Mesenchymal stem cell (in vitro differentiated cells and primary cell): Measurements from ENCODE around the gene RASA2.

Source experiments
- DNase-seq: peaks from one replicate; pipeline ENCODE4 v3.0.0-alpha.2; 2013
- H2AFZ ChIP-seq: one replicate; pipeline ENCODE4 v1.6.1; 2013; ENCODE audit warnings: low read depth, mild to moderate bottlenecking, control low read depth, inconsistent platforms, low read length, moderate library complexity
- H2AK5ac ChIP-seq: 2 replicates; pipeline ENCODE4 v1.6.1; 2013; ENCODE audit warnings: low read length, moderate library complexity, mild to moderate bottlenecking, inconsistent platforms; ENCODE audit not compliant: severe bottlenecking
- H2BK120ac ChIP-seq: one replicate; pipeline ENCODE4 v1.6.1; 2013; ENCODE audit warnings: low read depth, mild to moderate bottlenecking, inconsistent platforms, low read length, moderate library complexity
- H2BK12ac ChIP-seq, 2 experiments: one replicate each; pipeline ENCODE4 v1.6.1; 2013; ENCODE audit warnings: inconsistent platforms in 2 of 2, low read length in 2 of 2, mild to moderate bottlenecking in 2 of 2, moderate library complexity in 2 of 2, control low read depth in 1 of 2
- H2BK15ac ChIP-seq: one replicate; pipeline ENCODE4 v1.6.1; 2013; ENCODE audit warnings: mild to moderate bottlenecking, low read depth, inconsistent platforms; ENCODE audit not compliant: poor library complexity, severe bottlenecking
- H2BK5ac ChIP-seq: 2 replicates; pipeline ENCODE4 v1.6.1; 2013; ENCODE audit warnings: low read depth, mild to moderate bottlenecking, low read length, control low read depth, inconsistent platforms; ENCODE audit not compliant: poor library complexity, severe bottlenecking
- H3K14ac ChIP-seq, 2 experiments: one replicate each; pipeline ENCODE4 v1.6.1; 2013; ENCODE audit warnings: inconsistent platforms in 2 of 2, low read length in 2 of 2, control low read depth in 1 of 2, mild to moderate bottlenecking in 1 of 2, moderate library complexity in 1 of 2
- H3K18ac ChIP-seq, 2 experiments: one replicate each; pipeline ENCODE4 v1.6.1; 2013; ENCODE audit warnings: inconsistent platforms in 2 of 2, low read length in 2 of 2, control low read depth in 1 of 2, low read depth in 1 of 2, mild to moderate bottlenecking in 1 of 2
- H3K23ac ChIP-seq, 2 experiments: one replicate each; pipeline ENCODE4 v1.6.1; 2013; ENCODE audit warnings: inconsistent platforms in 2 of 2, low read length in 2 of 2, mild to moderate bottlenecking in 2 of 2, moderate library complexity in 2 of 2, control low read depth in 1 of 2
- H3K27ac ChIP-seq: 2 replicates; pipeline ENCODE4 v1.5.1; 2013; ENCODE audit warnings: mild to moderate bottlenecking, moderate library complexity, low read length, control low read depth, inconsistent platforms; ENCODE audit not compliant: poor library complexity, severe bottlenecking
- H3K27me3 ChIP-seq, 2 experiments: 2 replicates each; pipeline versions ENCODE4 v1.6.1 to v1.7.0; 2013; ENCODE audit warnings: low read length in 2 of 2, mild to moderate bottlenecking in 2 of 2, moderate library complexity in 2 of 2, control low read depth in 1 of 2, inconsistent platforms in 1 of 2; ENCODE audit not compliant: control insufficient read depth in 1 of 2, insufficient read depth in 1 of 2
- H3K36me3 ChIP-seq, 2 experiments: 2 replicates each; pipeline versions ENCODE4 v1.6.1 to v1.7.0; 2013; ENCODE audit warnings: low read length in 2 of 2, control low read depth in 1 of 2, inconsistent platforms in 1 of 2, low read depth in 1 of 2, mild to moderate bottlenecking in 1 of 2; ENCODE audit not compliant: insufficient read depth in 2 of 2, control insufficient read depth in 1 of 2
- H3K4ac ChIP-seq, 2 experiments: one replicate each; pipeline ENCODE4 v1.6.1; 2013; ENCODE audit warnings: inconsistent platforms in 2 of 2, low read length in 2 of 2, mild to moderate bottlenecking in 2 of 2, moderate library complexity in 2 of 2, control low read depth in 1 of 2, low read depth in 1 of 2
- H3K4me1 ChIP-seq: 2 replicates; pipeline ENCODE4 v1.6.1; 2013; ENCODE audit warnings: low read depth, low read length, control low read depth; ENCODE audit not compliant: control insufficient read depth, insufficient read depth
- H3K4me2 ChIP-seq: 2 replicates; pipeline ENCODE4 v1.6.1; 2013; ENCODE audit warnings: low read length, mild to moderate bottlenecking, inconsistent platforms; ENCODE audit not compliant: poor library complexity, severe bottlenecking
- H3K4me3 ChIP-seq, 2 experiments: 2 replicates each; pipeline versions ENCODE4 v1.5.1 to v1.7.0; 2013; ENCODE audit warnings: low read length in 2 of 2, mild to moderate bottlenecking in 2 of 2, control low read depth in 1 of 2, low read depth in 1 of 2; ENCODE audit not compliant: insufficient read depth in 1 of 2
- H3K79me1 ChIP-seq: replicated peaks from 2 replicates; pipeline ENCODE4 v1.6.1; 2013; ENCODE audit warnings: mild to moderate bottlenecking, control low read depth, low read length, inconsistent platforms; ENCODE audit not compliant: poor library complexity, severe bottlenecking
- H3K9ac ChIP-seq: 2 replicates; pipeline ENCODE4 v1.7.0; 2013; ENCODE audit warnings: mild to moderate bottlenecking, low read length, moderate library complexity
- H3K9me3 ChIP-seq: 2 replicates; pipeline ENCODE4 v1.7.0; 2013; ENCODE audit warnings: mild to moderate bottlenecking, low read length; ENCODE audit not compliant: control insufficient read depth
- H4K8ac ChIP-seq: one replicate; pipeline ENCODE4 v1.6.1; 2013; ENCODE audit warnings: inconsistent platforms, mild to moderate bottlenecking, low read length, moderate library complexity
- H4K91ac ChIP-seq: one replicate; pipeline ENCODE4 v1.6.1; 2013; ENCODE audit warnings: mild to moderate bottlenecking, low read length, inconsistent platforms
- WGBS: methylation state at CpG from one replicate; pipeline ENCODE4 v1.1.7; 2013; ENCODE audit warnings: mixed read lengths; 5-methylcytosine and 5-hydroxymethylcytosine counted together

RASA2 gene

DNA sequence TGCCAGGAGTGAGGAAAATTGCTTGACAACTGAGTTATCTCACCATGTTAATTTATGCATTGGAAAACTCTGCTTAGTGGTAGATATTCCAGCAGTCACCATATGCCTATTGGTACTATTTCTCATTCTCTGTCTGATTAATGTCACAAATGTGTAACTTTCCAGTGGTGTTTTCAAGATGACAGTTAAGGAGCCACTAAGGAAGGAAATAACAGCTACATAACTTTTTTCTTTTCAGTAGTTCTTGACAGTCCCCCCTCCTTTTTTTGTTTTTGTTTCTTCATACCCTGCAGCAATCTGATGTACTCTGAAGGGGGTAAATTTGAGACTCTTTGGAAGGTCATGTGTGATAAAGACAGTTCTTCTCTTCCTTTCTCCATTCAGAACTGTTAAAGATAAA is 13.1 kb downstream of the RASA2 start:
- H4K8ac ChIP-seq, result no peak overlapping the region
- H3K4me2 ChIP-seq, result no peak overlapping the region
- peaks cover 3 to 13% of the 10 kb centered on the region in 2 experiments for H3K36me3 ChIP-seq
- no peaks in the 10 kb centered on the region for H3K27me3 ChIP-seq
- H2BK12ac ChIP-seq, result no peak overlapping the region
- H3K18ac ChIP-seq, result no peak overlapping the region
- H3K14ac ChIP-seq, result no peak overlapping the region
- H3K4me1 ChIP-seq, result no peaks in the 10 kb centered on the region
- H3K9ac ChIP-seq, result no peak overlapping the region
- no peak overlapping the region for H2AK5ac ChIP-seq
- no peak overlapping the region for H2AFZ ChIP-seq
- H3K4ac ChIP-seq, result no peak overlapping the region
- H2BK15ac ChIP-seq, result no peak overlapping the region
- no peaks in the 10 kb centered on the region for H3K9me3 ChIP-seq
- H2BK120ac ChIP-seq, result no peak overlapping the region
- no peak overlapping the region for H2BK5ac ChIP-seq
- peaks cover 14% of the 10 kb centered on the region for H3K79me1 ChIP-seq
- H3K4me3 ChIP-seq, result no peak overlapping the region
- H3K23ac ChIP-seq, result no peak overlapping the region
- no peak overlapping the region for H4K91ac ChIP-seq
- DNase-seq, result no peak
- H3K27ac ChIP-seq, result no peak overlapping the region

DNA sequence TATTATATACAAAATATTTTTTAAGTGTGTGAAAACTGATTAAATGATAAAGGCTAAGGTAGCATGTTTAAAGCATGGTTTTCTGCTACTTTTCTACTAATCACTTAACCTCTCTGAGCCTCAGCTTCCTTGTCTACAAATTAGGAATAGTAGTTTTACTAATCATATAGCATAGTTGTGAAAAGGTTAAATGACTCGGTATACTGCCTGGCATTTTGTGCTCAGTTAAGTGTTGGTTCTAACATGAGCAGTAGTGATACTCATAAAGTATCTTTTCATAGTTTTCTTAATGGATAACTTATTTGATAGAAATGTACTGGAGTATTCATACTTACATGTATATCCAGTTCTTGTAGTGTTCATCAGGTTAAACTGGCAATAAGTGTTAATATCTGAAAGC is 13.6 kb downstream of the RASA2 start:
- Histone ChIP-seq H3K4ac (no peak overlapping the region), H2BK5ac (no peak overlapping the region), H3K4me3 (no peak overlapping the region), H2BK15ac (no peak overlapping the region), H4K8ac (no peak overlapping the region), H3K18ac (no peak overlapping the region), H3K9me3 (no peaks in the 10 kb centered on the region), H3K36me3 (peaks cover 3 to 13% of the 10 kb centered on the region in 2 experiments), H3K4me1 (no peaks in the 10 kb centered on the region), H2AFZ (no peak overlapping the region), H3K27ac (no peak overlapping the region), H3K23ac (no peak overlapping the region), H3K27me3 (no peaks in the 10 kb centered on the region), H3K14ac (no peak overlapping the region), H2BK12ac (no peak overlapping the region), H3K4me2 (no peak overlapping the region), H2AK5ac (no peak overlapping the region), H2BK120ac (no peak overlapping the region), H4K91ac (no peak overlapping the region), H3K9ac (no peak overlapping the region), H3K79me1 (peaks cover 15% of the 10 kb centered on the region)
- no CpG with 5 or more reads among the region's 1 CpG for WGBS
- no peak for DNase-seq

DNA sequence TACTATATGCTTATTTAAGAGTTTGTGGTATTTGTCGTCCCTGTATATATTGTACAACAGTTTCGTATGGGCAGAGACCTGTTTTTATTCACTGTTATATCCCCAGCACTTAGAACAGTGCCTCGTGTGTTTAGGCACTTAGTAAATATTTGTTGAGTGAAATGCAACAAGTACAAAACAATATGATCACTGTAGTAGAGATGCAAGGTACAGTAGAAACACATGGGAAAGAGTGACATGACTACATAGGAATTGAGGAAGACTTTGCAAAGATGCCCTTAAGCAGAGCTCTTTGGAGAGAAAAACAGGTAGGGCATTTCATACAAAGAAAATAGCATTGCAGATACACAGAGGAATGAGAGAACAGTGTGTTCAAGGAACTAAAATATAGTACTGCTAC is 18.3 kb downstream of the RASA2 start:
- no peaks in the 10 kb centered on the region for H3K4me1 ChIP-seq
- H3K4me3 ChIP-seq, result no peak overlapping the region
- WGBS, result 83% methylated on average over 3 of the region's 3 CpGs
- H3K9ac ChIP-seq, result no peak overlapping the region
- peaks cover 3 to 13% of the 10 kb centered on the region in 2 experiments for H3K36me3 ChIP-seq
- no peak overlapping the region for H2AK5ac ChIP-seq
- no peak overlapping the region for H3K4ac ChIP-seq
- DNase-seq, result no peak
- no peak overlapping the region for H2BK15ac ChIP-seq
- no peak overlapping the region for H2BK120ac ChIP-seq
- no peak overlapping the region for H3K18ac ChIP-seq
- no peak overlapping the region for H2AFZ ChIP-seq
- H3K9me3 ChIP-seq, result no peaks in the 10 kb centered on the region
- no peak overlapping the region for H3K14ac ChIP-seq
- no peak overlapping the region for H4K91ac ChIP-seq
- H3K27ac ChIP-seq, result no peak overlapping the region
- H3K27me3 ChIP-seq, result no peaks in the 10 kb centered on the region
- no peak overlapping the region for H3K4me2 ChIP-seq
- peaks cover 16% of the 10 kb centered on the region for H3K79me1 ChIP-seq
- no peak overlapping the region for H2BK12ac ChIP-seq
- no peak overlapping the region for H3K23ac ChIP-seq
- H2BK5ac ChIP-seq, result no peak overlapping the region
- H4K8ac ChIP-seq, result no peak overlapping the region

DNA sequence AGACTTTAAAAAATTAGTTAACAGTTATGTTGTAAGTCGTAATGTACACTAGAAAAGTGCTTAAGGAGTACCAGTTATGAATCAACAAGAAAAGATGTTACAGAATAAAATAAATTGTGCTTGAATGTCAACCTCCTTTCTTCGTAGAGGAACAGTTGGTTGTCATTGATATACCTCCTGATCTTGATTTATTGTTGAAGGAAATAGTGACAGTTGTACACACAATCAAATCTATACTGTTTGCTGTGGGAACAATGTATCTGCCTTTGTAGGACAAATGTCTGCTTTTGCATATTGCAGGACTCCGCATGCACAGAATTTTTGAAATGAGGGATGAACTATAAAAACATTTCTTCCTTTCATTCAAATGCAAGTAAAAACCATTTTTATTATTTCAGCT is 19.2 kb downstream of the RASA2 start:
- DNase-seq, result no peak
- Histone ChIP-seq H3K36me3 (peaks cover 3 to 13% of the 10 kb centered on the region in 2 experiments), H2BK12ac (no peak overlapping the region), H3K4me1 (no peaks in the 10 kb centered on the region), H3K4me3 (no peak overlapping the region), H2BK5ac (no peak overlapping the region), H3K23ac (no peak overlapping the region), H3K14ac (no peak overlapping the region), H2AK5ac (no peak overlapping the region), H3K18ac (no peak overlapping the region), H4K8ac (no peak overlapping the region), H2AFZ (no peak overlapping the region), H4K91ac (no peak overlapping the region), H3K27me3 (no peaks in the 10 kb centered on the region), H2BK15ac (no peak overlapping the region), H3K4me2 (no peak overlapping the region), H3K27ac (no peak overlapping the region), H3K79me1 (peaks cover 18% of the 10 kb centered on the region), H3K4ac (no peak overlapping the region), H2BK120ac (no peak overlapping the region), H3K9me3 (no peaks in the 10 kb centered on the region), H3K9ac (no peak overlapping the region)
- WGBS, result 100% methylated on average over 2 of the region's 3 CpGs
